OCI-LY7 (cell line): Measurements from ENCODE around the gene SLC44A5. TPM values are rescaled to one million over a fixed set of nuclear protein-coding genes. Genes with fewer than 3 reads are reported as not detected.

Experiments used
- BruUV-seq: library from RNA; stranded (reverse); fragments of 400-500 nt; replicated peaks from 2 replicates; lab custom pipeline; 2021; lab: Mats Ljungman, UMichigan
- CTCF ChIA-PET: fragments of 300-600 bp; sonication (Branson Sonifier 250); formaldehyde crosslinking; loops from one replicate; lab custom pipeline; 2022; ENCODE audit warnings: antibody characterized with exemption; ENCODE audit not compliant: unreplicated experiment; lab: Charles Lee
- POLR2A ChIA-PET: fragments of 300-600 bp; sonication (Branson Sonifier 250); formaldehyde crosslinking; loops from one replicate; lab custom pipeline; 2022; ENCODE audit warnings: antibody characterized with exemption; lab: Charles Lee
- DNase-seq: peaks from one replicate; pipeline ENCODE4 v3.0.0-alpha.2; 2015; ENCODE audit warnings: low spot score
- H2AFZ ChIP-seq: fragments of 200-600 bp; sonication (generic), shearing (Covaris generic); 2 replicates; pipeline ENCODE4 v1.6.1; 2014; ENCODE audit warnings: mild to moderate bottlenecking, antibody characterized with exemption, low read length, moderate library complexity
- H3K27ac ChIP-seq: fragments of 200-600 bp; sonication (generic); 2 replicates; pipeline ENCODE4 v1.5.1; 2014; ENCODE audit warnings: mixed run types, low read depth, mild to moderate bottlenecking, moderate library complexity, low read length, inconsistent platforms; ENCODE audit not compliant: poor library complexity, severe bottlenecking
- H3K36me3 ChIP-seq: fragments of 200-600 bp; sonication (generic); 2 replicates; pipeline ENCODE4 v1.6.1; 2014; ENCODE audit warnings: mild to moderate bottlenecking, antibody characterized with exemption, low read length, moderate library complexity, mixed read lengths; ENCODE audit not compliant: insufficient read depth
- H3K4me1 ChIP-seq: fragments of 200-600 bp; sonication (generic); 2 replicates; pipeline ENCODE4 v1.5.1; 2014; ENCODE audit warnings: mild to moderate bottlenecking, low read length; ENCODE audit not compliant: insufficient read depth, poor library complexity, severe bottlenecking
- H3K4me2 ChIP-seq: fragments of 200-600 bp; sonication (generic); 2 replicates; pipeline ENCODE4 v1.6.1; 2014; ENCODE audit warnings: mild to moderate bottlenecking, low read length
- H3K4me3 ChIP-seq: fragments of 200-600 bp; sonication (generic); 2 replicates; pipeline ENCODE4 v1.5.1; 2014; ENCODE audit warnings: mild to moderate bottlenecking, low read depth, low read length; ENCODE audit not compliant: poor library complexity, severe bottlenecking
- H3K79me2 ChIP-seq: fragments of 200-600 bp; sonication (generic); 2 replicates; pipeline ENCODE4 v1.6.1; 2016; ENCODE audit warnings: low read depth, mild to moderate bottlenecking, low read length, moderate library complexity, mixed read lengths; ENCODE audit not compliant: insufficient read depth
- H3K9me2 ChIP-seq: fragments of 200-600 bp; sonication (generic); 2 replicates; pipeline ENCODE4 v1.6.1; 2016; ENCODE audit warnings: mild to moderate bottlenecking, low read length, mixed read lengths; ENCODE audit not compliant: insufficient read depth
- H3K9me3 ChIP-seq: fragments of 200-600 bp; sonication (generic); 2 replicates; pipeline ENCODE4 v1.6.1; 2014; ENCODE audit warnings: mild to moderate bottlenecking, mixed run types, low read length, mixed read lengths
- H4K20me1 ChIP-seq: fragments of 200-600 bp; sonication (generic); 2 replicates; pipeline ENCODE4 v1.6.1; 2014; ENCODE audit warnings: mild to moderate bottlenecking, antibody characterized with exemption, low read length, moderate library complexity, mixed read lengths; ENCODE audit not compliant: insufficient read depth
- EZH2phosphoT487 ChIP-seq: fragments of 200-600 bp; sonication (generic); IDR thresholded peaks from 2 replicates; pipeline ENCODE4 v1.6.1; 2018; ENCODE audit warnings: low read depth, borderline replicate concordance, mild to moderate bottlenecking, mixed run types, antibody characterized with exemption, low read length, moderate library complexity, mixed read lengths
- intact Hi-C: fragments of 100-400 bp; cut with micrococcal nuclease; formaldehyde crosslinking; loops from one replicate; pipeline ENCODE4 v1.10.0; 2022; ENCODE audit not compliant: unreplicated experiment
- total RNA-seq, 2 experiments: library from RNA; depleted of rRNA in 1 of 2; stranded (reverse); fragments of >200 nt in 1 of 2; shearing (Covaris generic) in 1 of 2; gene quantifications; 2 replicates each; pipeline ENCODE4 v1.2.3, GENCODE V29; 2014 to 2022
- TF ChIP-seq, protein P1 (sequence below): fragments of 200-600 bp; sonication (generic); conservative IDR thresholded peaks from 2 replicates; pipeline ENCODE4 v1.5.1; 2014; ENCODE audit warnings: mild to moderate bottlenecking, antibody characterized with exemption, low read length, moderate library complexity, mixed read lengths

SLC44A5 gene
- total RNA-seq, 2 experiments from 2014 or later, result not detected

DNA sequence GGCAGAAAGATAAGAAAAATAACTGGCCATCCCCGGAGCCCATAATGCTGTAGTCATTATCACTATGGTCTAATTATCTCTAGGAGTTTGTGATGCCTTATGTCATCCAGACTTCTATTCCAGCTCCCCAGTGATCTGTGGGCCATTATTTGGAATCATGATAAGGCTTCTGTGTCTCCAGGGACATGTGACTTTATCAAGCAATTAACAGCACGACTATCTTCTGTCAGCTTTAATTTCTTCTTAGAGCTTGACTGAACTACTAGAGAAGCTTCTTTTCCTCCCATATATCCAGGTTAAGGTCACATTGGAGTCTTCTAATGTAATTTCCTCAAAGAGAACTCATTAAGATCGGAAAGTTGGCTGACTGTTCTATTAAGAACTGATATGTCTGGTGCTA, 376.4 kb downstream of the SLC44A5 start:
- no peak overlapping the region for H3K27ac ChIP-seq
- H3K4me2 ChIP-seq, result no peak overlapping the region
- H2AFZ ChIP-seq, result no peak overlapping the region
- H3K9me3 ChIP-seq, result no peaks in the 10 kb centered on the region
- CTCF ChIA-PET, result no interaction called here
- intact Hi-C loops, result no loop called here
- no peak for TF ChIP-seq EZH2phosphoT487
- TF ChIP-seq, protein P1, sequence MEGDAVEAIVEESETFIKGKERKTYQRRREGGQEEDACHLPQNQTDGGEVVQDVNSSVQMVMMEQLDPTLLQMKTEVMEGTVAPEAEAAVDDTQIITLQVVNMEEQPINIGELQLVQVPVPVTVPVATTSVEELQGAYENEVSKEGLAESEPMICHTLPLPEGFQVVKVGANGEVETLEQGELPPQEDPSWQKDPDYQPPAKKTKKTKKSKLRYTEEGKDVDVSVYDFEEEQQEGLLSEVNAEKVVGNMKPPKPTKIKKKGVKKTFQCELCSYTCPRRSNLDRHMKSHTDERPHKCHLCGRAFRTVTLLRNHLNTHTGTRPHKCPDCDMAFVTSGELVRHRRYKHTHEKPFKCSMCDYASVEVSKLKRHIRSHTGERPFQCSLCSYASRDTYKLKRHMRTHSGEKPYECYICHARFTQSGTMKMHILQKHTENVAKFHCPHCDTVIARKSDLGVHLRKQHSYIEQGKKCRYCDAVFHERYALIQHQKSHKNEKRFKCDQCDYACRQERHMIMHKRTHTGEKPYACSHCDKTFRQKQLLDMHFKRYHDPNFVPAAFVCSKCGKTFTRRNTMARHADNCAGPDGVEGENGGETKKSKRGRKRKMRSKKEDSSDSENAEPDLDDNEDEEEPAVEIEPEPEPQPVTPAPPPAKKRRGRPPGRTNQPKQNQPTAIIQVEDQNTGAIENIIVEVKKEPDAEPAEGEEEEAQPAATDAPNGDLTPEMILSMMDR, result no peak
- H4K20me1 ChIP-seq, result no peaks in the 10 kb centered on the region
- H3K4me3 ChIP-seq, result no peak overlapping the region
- DNase-seq, result no peak
- no peaks in the 10 kb centered on the region for H3K79me2 ChIP-seq
- H3K9me2 ChIP-seq, result no peaks in the 10 kb centered on the region
- no peaks in the 10 kb centered on the region for H3K4me1 ChIP-seq
- BruUV-seq, result no TSS peak
- POLR2A ChIA-PET, result interaction anchor here (0.6 kb wide), 1 partner anchor 1120 kb away, joined by 3 read pairs; no protein-coding TSS in a partner anchor
- H3K36me3 ChIP-seq, result no peaks in the 10 kb centered on the region

DNA sequence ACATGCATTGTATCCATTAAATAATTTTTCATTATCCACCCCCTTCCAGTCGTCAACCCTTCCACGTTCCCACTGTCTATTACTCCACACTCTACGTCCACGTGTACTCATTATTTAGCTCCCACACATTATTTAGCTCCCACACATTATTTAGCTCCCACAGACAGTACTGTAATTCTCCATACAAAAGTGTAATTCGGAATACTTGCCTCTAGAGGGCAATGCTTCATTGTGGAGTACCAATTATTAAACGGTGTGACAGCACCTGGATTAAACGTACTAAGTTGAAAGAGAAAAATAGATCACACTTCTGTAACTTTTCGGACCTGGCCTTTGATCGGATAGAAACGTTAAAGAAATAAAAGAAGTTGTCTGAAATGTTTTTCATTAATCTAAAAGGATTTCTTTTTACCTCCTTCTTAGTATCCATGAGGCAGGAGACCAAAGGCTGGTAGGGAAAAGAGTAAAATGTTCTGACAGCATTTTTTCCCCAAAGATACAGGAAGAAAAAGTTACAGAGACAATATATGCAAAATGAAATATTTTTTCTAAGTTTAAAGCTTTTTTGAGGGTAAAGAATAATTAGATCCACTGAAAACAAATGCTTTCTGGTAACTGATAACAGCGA, 377.5 kb downstream of the SLC44A5 start:
- H3K9me2 ChIP-seq, result no peaks in the 10 kb centered on the region
- no peak overlapping the region for H3K4me2 ChIP-seq
- TF ChIP-seq EZH2phosphoT487, result no peak
- TF ChIP-seq, protein P1, result peak; percentile 84
- POLR2A ChIA-PET, result interaction anchor here (0.8 kb wide), 1 partner anchor 809 kb away, joined by 3 read pairs; no protein-coding TSS in a partner anchor
- H3K36me3 ChIP-seq, result no peaks in the 10 kb centered on the region
- intact Hi-C loops, result no loop called here
- peak; percentile 37 for DNase-seq
- H4K20me1 ChIP-seq, result no peaks in the 10 kb centered on the region
- H3K79me2 ChIP-seq, result no peaks in the 10 kb centered on the region
- H3K27ac ChIP-seq, result no peak overlapping the region
- BruUV-seq, result no TSS peak
- no peaks in the 10 kb centered on the region for H3K4me1 ChIP-seq
- no peak overlapping the region for H3K4me3 ChIP-seq
- no peaks in the 10 kb centered on the region for H3K9me3 ChIP-seq
- no peak overlapping the region for H2AFZ ChIP-seq
- CTCF ChIA-PET, result no interaction called here

DNA sequence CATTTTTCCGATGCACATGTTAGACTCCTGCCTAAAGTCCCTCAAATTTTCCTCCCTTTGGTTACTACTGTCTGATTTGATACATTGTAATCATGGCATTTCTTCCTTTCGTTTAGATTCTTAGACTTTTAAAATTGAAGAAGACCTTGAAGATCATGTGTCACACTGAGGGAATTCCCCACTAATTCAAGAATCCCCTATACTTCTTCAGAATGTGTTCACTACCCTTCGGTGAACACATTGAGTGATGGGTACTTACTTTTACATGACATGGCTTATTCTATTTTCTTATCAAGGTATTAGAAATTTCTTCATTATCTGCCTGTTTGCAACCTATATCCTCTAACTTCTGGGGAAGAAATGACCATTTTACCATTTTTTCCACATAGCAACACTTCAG, 390.8 kb downstream of the SLC44A5 start:
- Histone ChIP-seq H2AFZ (no peak overlapping the region), H4K20me1 (no peaks in the 10 kb centered on the region), H3K4me2 (no peak overlapping the region), H3K4me3 (no peak overlapping the region), H3K9me3 (no peaks in the 10 kb centered on the region), H3K9me2 (no peaks in the 10 kb centered on the region), H3K79me2 (no peaks in the 10 kb centered on the region), H3K27ac (no peak overlapping the region), H3K36me3 (no peaks in the 10 kb centered on the region), H3K4me1 (no peaks in the 10 kb centered on the region)
- no TSS peak for BruUV-seq
- POLR2A ChIA-PET, result interaction anchor here (0.6 kb wide), 1 partner anchor 375 kb away, joined by 3 read pairs; no protein-coding TSS in a partner anchor
- no peak for DNase-seq
- CTCF ChIA-PET, result no interaction called here
- intact Hi-C loops, result no loop called here
- TF ChIP-seq, protein P1, result no peak
- no peak for TF ChIP-seq EZH2phosphoT487
